ENCODE measurements around the gene ZNF716.

GRCh38 chr7:57427146-57427545 lies 22.8 kb upstream of the ZNF716 start:
- no peak for TF ChIP-seq POLR2A (IDR thresholded peaks at IDR 0.05)
- TF ChIP-seq CTCF (IDR thresholded peaks at IDR 0.05), result no peak
